HG02870 (cell line): ENCODE results near the gene LRIG2.
"Not testable (repeated sequence)": the region's sequence is repeated elsewhere in the genome, so short reads cannot be mapped to it uniquely, and the experiment has no call there.

Source experiments
- ATAC-seq: cut with Tn5 transposase; IDR thresholded peaks from one replicate; pipeline ENCODE4 v1.9.1; 2021; ENCODE audit warnings: mild to moderate bottlenecking, moderate library complexity; ENCODE audit not compliant: unreplicated experiment

The LRIG2 gene

GRCh38 chr1:113125517-113125916 is 52.5 kb downstream of the LRIG2 start:
- no peak for ATAC-seq

- no peak for ATAC-seq
Observed at GRCh38 chr1:113126207-113126606, 53.2 kb downstream of the LRIG2 start.

GRCh38 chr1:113128116-113128515 is 55.1 kb downstream of the LRIG2 start:
- no peak for ATAC-seq

- ATAC-seq, result no peak
Observed at GRCh38 chr1:113129529-113130185, 56.7 kb downstream of the LRIG2 start.

- ATAC-seq, result no peak
Observed at GRCh38 chr1:113133038-113133437, 60.0 kb downstream of the LRIG2 start.

GRCh38 chr1:113133759-113134158 is 60.8 kb downstream of the LRIG2 start:
- ATAC-seq, result no peak

- no peak for ATAC-seq
Observed at GRCh38 chr1:113135460-113135859, 62.5 kb downstream of the LRIG2 start.

GRCh38 chr1:113136476-113136875 is 63.5 kb downstream of the LRIG2 start:
- ATAC-seq, result no peak

GRCh38 chr1:113137563-113137962 is 64.6 kb downstream of the LRIG2 start:
- no peak for ATAC-seq

GRCh38 chr1:113138778-113139177 is 65.8 kb downstream of the LRIG2 start:
- ATAC-seq, result no peak

GRCh38 chr1:113140176-113140575 is 67.2 kb downstream of the LRIG2 start:
- ATAC-seq, result no peak

GRCh38 chr1:113140588-113141446 is 67.8 kb downstream of the LRIG2 start:
- peak; percentile 50 for ATAC-seq

- no peak for ATAC-seq
Observed at GRCh38 chr1:113141650-113142473, 68.9 kb downstream of the LRIG2 start.

GRCh38 chr1:113142791-113143190 is 69.8 kb downstream of the LRIG2 start:
- no peak for ATAC-seq

GRCh38 chr1:113146242-113147072 is 73.5 kb downstream of the LRIG2 start:
- no peak for ATAC-seq

- ATAC-seq, result no peak
Observed at GRCh38 chr1:113147073-113147625, 74.2 kb downstream of the LRIG2 start.

GRCh38 chr1:113147826-113148225 is 74.8 kb downstream of the LRIG2 start:
- ATAC-seq, result no peak

GRCh38 chr1:113150494-113150893 is 77.5 kb downstream of the LRIG2 start:
- not testable (repeated sequence) for ATAC-seq

GRCh38 chr1:113153116-113153803 is 80.3 kb downstream of the LRIG2 start:
- ATAC-seq, result no peak

- no peak for ATAC-seq
Observed at GRCh38 chr1:113156368-113156767, 83.4 kb downstream of the LRIG2 start.
